ENCODE data around the gene COQ7. TPM values are rescaled to one million over a fixed set of nuclear protein-coding genes. Genes with fewer than 3 reads are reported as not detected.

Gene COQ7
- total and polyA plus RNA-seq, 2 experiments from 2014 or later: 36.2 to 38.5 TPM

GRCh38 chr16:19114359-19115147, 47.1 kb downstream of the COQ7 start:
- Histone ChIP-seq H3K9me3 (ENCODE audit: low read depth) (no peaks in the 10 kb centered on the region), H3K27me3 (peaks cover 8% of the 10 kb centered on the region), H3K27ac (no peak overlapping the region), H3K36me3 (no peaks in the 10 kb centered on the region), H3K4me1 (ENCODE audit: low read depth) (no peaks in the 10 kb centered on the region), H3K4me3 (peak overlapping the region; percentile 43)
- TF ChIP-seq CTCF (IDR thresholded peaks at IDR 0.05; ENCODE audit: low read depth, low read length): no peak
- peak in 1 of 2 donors; percentile 73 for DNase-seq (ENCODE audit: low read depth in 1 of 2, low spot score in 1 of 2)

GRCh38 chr16:19115148-19116021, 48.0 kb downstream of the COQ7 start:
- Histone ChIP-seq H3K27ac (no peak overlapping the region), H3K4me1 (ENCODE audit: low read depth) (no peaks in the 10 kb centered on the region), H3K4me3 (no peak overlapping the region), H3K36me3 (no peaks in the 10 kb centered on the region), H3K9me3 (ENCODE audit: low read depth) (no peaks in the 10 kb centered on the region), H3K27me3 (peaks cover 8% of the 10 kb centered on the region)
- TF ChIP-seq CTCF (IDR thresholded peaks at IDR 0.05; ENCODE audit: low read depth, low read length): peak; percentile 54
- no peak for DNase-seq (ENCODE audit: low read depth in 1 of 2, low spot score in 1 of 2)

GRCh38 chr16:19116711-19117449, 49.5 kb downstream of the COQ7 start:
- H3K4me1 ChIP-seq (ENCODE audit: low read depth): no peaks in the 10 kb centered on the region
- H3K9me3 ChIP-seq (ENCODE audit: low read depth): no peaks in the 10 kb centered on the region
- no peaks in the 10 kb centered on the region for H3K36me3 ChIP-seq
- H3K4me3 ChIP-seq: no peak overlapping the region
- no peak overlapping the region for H3K27ac ChIP-seq
- TF ChIP-seq CTCF (IDR thresholded peaks at IDR 0.05; ENCODE audit: low read depth, low read length): no peak
- DNase-seq (ENCODE audit: low read depth in 1 of 2, low spot score in 1 of 2): no peak
- H3K27me3 ChIP-seq: peaks cover 8% of the 10 kb centered on the region

GRCh38 chr16:19118938-19119431, 51.6 kb downstream of the COQ7 start:
- Histone ChIP-seq H3K27me3 (peaks cover 8% of the 10 kb centered on the region), H3K4me1 (ENCODE audit: low read depth) (no peaks in the 10 kb centered on the region), H3K9me3 (ENCODE audit: low read depth) (no peaks in the 10 kb centered on the region), H3K4me3 (no peak overlapping the region), H3K36me3 (no peaks in the 10 kb centered on the region), H3K27ac (no peak overlapping the region)
- TF ChIP-seq CTCF (IDR thresholded peaks at IDR 0.05; ENCODE audit: low read depth, low read length): no peak
- peak in 1 of 2 donors; percentile 95 for DNase-seq (ENCODE audit: low read depth in 1 of 2, low spot score in 1 of 2)

GRCh38 chr16:19119564-19119963, 52.1 kb downstream of the COQ7 start:
- no peaks in the 10 kb centered on the region for H3K4me1 ChIP-seq (ENCODE audit: low read depth)
- peak in 1 of 2 donors; percentile 83 for DNase-seq (ENCODE audit: low read depth in 1 of 2, low spot score in 1 of 2)
- H3K4me3 ChIP-seq: no peak overlapping the region
- H3K27ac ChIP-seq: no peak overlapping the region
- H3K27me3 ChIP-seq: peaks cover 4% of the 10 kb centered on the region
- no peaks in the 10 kb centered on the region for H3K9me3 ChIP-seq (ENCODE audit: low read depth)
- no peaks in the 10 kb centered on the region for H3K36me3 ChIP-seq
- TF ChIP-seq CTCF (IDR thresholded peaks at IDR 0.05; ENCODE audit: low read depth, low read length): no peak

Data from cardiac muscle cell (in vitro differentiated cells and primary cell).